Endothelial cell of hepatic sinusoid (primary cell): ENCODE measurements around the gene TUBA8.
"Not testable (repeated sequence)": the region's sequence is repeated elsewhere in the genome, so short reads cannot be mapped to it uniquely, and the experiment has no call there.

Experiments
- in situ Hi-C: cut with HindIII; loops from 2 replicates; pipeline ENCODE4 v1.10.0; 2017; ENCODE audit warnings: low sequenced_read_pairs

Gene TUBA8

DNA sequence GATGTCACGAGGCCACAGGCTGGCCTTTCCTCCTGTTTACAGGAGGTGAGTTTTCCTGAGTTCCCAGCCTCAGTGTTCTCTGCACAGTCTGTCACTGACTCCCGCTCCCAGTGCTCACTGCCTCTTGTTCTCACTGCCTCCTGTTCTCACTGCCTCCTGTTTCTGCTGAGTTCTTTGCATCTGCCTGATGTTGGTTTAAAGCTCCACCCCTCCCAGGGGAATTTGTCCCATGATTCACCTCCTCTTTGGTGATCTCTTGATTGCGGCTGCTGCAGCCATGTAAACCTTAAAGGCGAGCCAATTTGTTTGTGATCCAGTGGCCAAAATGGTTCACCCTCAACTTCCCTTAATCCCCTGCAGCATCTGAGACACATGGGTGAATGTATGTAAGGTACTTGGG, 6.0 kb upstream of the TUBA8 start:
- in situ Hi-C loops: no loop called here

DNA sequence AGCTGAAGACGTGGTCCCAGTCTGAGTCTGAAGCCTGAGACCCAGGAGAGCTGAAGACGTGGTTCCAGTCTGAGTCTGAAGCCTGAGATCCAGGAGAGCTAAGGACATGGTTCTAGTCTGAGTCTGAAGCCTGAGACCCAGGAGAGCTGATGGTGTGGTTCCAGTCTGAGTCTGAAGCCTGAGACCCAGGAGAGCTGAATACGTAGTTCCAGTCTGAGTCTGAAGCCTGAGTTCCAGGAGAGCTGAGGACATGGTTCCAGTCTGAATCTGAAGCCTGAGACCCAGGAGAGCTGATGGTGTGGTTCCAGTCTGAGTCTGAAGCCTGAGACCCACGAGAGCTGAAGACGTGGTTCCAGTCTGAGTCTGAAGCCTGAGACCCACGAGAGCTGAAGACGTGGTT, 4.6 kb upstream of the TUBA8 start:
- in situ Hi-C loops: not testable (repeated sequence)

DNA sequence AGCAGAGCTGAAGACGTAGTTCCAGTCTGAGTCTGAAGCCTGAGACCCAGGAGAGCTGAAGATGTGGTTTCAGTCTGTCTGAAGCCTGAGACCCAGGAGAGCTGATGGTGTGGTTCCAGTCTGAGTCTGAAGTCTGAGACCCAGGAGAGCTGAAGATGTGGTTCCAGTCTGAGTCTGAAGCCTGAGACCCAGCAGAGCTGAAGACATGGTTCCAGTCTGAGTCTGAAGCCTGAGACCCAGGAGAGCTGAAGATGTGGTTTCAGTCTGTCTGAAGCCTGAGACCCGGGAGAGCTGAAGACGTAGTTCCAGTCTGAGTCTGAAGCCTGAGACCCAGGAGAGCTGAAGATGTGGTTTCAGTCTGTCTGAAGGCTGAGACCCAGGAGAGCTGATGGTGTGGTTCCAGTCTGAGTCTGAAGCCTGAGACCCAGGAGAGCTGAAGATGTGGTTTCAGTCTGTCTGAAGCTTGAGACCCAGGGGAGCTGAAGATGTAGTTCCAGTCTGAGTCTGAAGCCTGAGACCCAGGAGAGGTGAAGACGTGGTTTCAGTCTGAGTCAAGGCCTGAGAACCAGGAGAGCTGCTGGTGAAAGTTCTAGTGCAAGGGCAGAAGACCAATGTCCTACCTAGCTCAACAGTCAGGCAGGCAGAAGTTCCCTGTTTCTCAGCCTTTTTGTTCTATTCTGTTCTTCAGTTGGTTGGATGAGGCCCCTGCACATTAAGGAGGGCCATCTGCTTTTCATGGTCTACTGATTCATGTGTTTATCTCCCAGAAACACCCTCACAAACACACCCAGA, 3.9 kb upstream of the TUBA8 start:
- in situ Hi-C loops: not testable (repeated sequence)

DNA sequence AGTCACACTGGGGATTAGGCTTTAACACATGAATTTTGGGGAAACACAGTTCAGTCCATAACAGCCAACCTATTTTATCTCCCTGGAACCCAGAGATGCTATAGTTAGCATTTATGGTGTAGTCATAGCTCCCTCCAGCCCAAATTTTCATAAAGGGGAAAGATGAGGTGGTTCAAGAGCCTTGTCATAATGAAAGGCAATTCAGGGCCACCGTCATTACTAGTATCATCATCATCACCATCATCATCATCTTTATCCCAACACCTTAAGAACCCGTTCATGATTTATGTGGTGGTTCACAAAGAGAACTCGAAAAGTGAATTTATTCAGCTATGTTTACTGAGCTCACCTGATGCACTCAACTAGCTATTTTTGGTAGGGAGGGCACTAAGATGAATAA, 2.4 kb upstream of the TUBA8 start:
- in situ Hi-C loops: no loop called here

DNA sequence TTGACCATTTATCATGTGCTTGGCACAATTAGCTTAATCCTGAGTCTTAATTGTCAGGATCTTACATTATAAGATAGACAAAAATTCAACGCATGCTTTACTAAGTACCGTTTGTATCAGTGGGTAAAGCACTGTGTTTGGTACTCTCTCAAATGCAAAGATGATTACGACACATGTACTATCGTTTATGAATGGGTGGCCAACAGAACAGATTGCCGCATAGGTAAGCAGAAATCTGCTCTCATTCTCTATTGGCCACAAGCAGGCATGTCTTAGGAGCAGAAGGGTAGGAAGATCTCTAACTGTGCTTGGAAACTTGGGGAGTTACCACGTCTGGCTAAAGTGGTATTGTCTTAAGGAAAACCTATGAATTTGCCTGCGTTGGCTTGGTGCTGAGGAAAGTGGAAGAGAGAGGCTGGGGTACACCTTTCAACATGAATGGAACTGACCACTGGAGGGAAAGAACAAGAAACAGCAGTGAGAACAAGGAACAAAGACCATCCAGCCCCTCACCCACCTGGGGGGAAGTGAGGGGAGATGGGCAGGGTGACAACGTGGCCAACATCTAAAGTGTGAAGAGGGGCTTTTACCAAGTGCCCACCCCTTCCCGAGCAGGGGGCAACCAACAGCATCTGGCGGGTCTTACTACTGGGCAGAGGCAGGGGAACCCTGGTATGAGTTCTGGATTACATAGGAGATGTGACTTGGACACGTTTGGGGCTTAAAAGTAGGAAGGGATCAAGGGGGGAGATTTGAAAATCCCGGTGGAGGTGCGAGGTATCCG, 1.0 kb upstream of the TUBA8 start:
- in situ Hi-C loops: no loop called here

DNA sequence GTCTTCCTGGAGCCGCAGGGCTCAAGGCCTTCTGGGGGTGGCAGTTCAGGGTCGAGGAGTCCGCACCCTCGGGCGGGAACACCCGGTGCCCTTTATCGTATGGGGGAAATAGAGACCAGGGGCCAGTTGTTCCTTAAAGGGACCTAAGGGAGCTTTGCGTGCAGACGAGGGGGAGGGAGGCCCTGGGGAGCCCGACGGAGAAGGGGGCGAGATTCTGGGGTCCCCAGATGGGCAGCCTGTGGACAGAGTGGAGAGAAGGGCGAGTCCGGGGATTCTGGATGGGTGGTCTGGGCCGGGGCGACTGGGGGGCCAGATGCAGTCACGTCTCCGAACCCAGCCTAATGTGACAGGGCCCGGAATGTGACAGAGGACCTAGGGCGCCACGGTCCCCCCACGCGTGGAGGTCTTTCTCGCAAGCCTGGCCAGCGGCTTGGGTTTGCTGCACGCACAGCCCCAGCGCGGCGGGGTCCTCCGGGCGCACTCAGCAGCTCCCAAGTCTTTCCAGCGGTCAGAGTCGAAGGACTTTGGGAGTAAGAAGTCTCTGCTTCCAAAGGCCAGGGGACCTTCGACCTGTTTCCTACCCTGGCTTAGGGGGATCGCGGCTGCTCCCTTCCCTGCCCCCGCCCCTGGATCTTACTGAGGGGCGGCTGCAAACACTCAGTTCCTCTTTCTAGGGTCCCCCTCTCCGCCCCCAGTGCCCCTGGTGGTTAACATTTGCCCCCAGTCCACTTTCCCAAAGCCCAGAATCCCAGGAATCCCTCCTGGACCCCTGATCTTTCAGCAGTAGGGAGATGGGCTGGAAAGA, 547 bp downstream of the TUBA8 start:
- in situ Hi-C loops: no loop called here

DNA sequence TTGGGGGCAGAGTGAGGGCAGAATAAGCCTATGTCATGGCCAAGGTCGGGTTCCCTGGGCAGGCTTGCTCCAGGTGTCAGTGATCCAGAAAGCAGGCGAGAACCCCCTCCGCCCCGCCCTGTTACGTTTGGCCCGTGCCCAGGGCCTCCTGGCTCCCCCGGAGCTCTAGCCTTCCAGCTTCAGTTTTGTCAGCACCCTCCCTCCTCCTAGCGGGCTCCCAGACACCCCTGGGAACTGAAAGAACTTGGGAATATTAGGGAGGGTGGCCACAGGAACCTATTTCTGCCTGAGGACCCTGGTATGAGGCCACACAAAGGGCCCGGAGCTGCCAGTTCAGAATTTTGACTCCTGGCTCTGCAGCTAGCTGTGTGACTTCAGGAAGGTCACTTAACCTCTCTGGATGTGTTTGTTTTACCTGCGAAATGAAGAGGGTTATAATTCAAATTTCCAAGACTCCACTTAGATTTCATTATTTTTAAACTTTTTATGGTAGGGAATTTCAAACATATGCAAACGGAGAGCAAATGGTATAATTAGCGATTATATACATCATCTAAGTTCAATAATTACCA, 1.2 kb downstream of the TUBA8 start:
- in situ Hi-C loops: no loop called here

DNA sequence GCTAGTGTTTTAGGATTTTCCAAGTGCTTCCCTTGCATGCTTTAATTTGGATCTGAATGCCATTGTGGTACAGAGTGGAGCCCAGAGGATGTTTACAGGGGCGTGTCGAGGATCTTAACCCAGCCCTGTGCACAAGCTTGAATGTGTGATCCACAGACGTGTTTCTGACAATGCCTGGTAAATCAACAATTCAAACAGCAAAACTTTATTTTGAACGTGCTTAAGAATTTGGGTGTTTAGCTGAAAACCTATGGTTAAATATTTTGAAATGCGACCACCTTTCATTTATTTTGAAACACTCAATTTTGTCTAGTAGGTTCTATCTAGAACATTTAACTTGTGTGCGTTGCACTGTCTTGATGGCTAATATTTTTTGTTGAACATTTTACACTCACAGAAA, 1.8 kb downstream of the TUBA8 start:
- in situ Hi-C loops: no loop called here

DNA sequence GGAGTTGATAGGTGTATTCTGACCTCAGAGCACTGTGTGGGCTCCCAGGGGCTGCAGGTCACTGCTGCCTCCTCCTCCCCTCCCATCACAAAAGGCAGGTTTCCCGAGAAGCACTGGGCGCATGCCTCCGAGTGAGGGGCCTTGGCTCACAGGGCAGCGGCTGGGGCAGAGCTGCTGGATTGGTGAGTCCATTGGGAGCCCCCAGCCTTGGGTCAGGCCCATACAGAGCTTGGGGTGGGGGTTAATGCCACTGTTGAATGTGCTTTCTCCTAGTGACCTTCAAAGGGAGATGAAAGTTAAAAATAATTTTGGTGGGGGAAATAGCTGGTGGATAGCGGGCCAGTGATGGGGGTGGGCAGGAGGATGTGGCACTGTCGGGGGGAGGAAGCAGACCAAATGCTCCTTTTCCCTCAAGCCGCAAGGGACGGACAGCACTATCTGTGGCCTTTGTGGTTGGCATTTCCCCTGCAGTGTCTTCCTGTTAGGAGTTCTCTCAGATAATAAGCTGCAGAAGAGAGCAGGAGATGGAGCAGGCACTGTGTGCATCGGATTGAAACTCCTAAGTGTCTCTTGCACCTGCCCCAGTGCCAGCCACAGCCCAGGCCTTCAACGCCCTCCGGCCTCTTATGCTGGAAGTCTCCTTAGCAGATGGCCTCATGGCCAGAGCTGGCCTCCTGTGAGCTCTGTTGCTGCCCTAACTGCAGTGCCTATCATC, 3.2 kb downstream of the TUBA8 start:
- in situ Hi-C loops: no loop called here

DNA sequence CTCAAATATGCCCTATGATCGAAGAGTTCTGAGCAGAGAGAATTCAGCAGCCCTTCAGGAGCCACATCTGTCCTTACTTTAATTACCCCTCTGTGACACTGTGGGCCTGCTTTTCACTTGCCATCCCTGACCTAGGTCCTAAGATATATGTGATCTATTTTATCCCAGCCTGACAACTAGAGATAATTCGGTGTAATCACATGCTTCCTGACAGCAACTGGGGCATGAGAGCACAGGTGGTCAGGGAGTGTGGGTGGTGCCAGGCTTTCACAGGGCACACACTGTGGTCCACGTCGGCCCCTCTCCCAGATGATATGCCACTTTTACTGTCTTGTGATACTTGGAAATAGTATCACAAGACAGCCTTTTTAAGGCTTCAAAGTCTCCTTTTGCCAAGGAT, 3.9 kb downstream of the TUBA8 start:
- in situ Hi-C loops: no loop called here

DNA sequence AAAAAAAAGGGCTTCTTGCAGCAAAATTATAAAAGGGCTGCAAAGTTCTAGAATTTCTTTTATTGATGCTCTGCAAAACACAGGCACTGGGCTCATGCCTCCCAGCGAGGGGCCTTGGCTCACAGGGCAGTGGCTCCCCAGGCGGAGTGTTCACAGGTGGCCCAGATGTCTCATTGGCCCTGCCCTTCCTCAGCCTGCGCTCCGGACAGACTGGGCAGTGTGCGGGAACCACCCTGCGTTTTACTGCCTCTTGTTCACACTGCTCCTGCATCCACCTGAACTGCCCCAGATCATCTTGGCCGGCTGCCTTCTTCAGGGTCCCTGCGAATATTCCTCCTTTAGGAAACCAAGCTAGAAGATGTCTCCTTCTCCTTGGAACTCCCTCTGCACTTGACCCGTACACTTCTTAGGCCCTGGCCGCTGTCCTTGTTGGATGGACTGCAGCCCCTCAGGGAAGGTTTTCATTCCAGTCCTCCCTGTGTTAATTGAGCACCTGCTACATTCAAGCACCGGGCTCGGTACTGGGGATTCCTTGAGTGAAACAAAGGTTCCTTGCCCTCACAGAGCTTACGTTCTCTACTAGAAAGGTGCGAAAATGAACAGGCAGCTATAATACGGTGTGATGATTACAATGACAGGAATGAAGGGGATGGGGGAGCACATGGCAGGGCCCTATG, 4.5 kb downstream of the TUBA8 start:
- in situ Hi-C loops: no loop called here

DNA sequence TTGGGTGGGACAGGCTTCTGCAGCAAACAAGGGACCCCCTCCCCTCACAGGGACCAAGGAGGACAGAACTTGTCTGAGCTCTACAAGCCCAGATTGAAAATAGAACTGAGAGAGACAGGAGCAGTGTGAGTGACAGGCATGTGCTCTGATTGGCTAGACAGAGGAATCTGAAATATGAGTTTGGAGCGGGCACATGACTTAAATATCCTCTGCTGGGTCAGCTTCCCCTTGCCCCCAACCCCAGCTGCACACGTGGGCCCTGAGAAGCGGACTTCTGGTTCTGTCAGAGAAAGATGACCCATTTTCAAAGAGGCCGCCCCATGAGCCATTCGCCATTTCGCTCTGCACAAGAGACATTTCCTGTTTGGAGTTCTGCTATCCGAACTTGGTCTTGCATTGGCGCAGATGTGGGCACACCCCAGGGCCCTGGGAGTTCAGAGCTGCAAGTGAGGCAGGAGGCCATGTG, 5.3 kb downstream of the TUBA8 start:
- in situ Hi-C loops: no loop called here

DNA sequence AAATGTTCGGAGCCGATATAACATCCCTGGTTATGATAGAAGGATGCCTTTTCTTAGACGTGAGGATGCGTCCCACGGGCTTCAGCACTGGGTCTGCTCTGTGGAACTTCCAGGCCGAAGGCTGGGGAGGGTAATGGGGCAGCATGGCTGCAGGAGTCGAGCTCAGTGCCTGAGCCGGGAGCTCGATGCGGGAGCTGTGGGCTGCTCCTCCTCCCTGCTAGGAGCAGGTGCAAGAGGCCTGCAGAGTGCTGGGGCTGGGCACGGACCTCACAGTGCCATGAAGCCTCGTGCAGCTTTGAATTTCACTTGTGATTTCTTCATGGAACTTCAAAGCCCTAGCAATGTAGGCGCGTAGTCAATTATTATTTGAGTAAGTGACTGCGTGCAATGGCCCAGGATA, 6.0 kb downstream of the TUBA8 start:
- in situ Hi-C loops: no loop called here

DNA sequence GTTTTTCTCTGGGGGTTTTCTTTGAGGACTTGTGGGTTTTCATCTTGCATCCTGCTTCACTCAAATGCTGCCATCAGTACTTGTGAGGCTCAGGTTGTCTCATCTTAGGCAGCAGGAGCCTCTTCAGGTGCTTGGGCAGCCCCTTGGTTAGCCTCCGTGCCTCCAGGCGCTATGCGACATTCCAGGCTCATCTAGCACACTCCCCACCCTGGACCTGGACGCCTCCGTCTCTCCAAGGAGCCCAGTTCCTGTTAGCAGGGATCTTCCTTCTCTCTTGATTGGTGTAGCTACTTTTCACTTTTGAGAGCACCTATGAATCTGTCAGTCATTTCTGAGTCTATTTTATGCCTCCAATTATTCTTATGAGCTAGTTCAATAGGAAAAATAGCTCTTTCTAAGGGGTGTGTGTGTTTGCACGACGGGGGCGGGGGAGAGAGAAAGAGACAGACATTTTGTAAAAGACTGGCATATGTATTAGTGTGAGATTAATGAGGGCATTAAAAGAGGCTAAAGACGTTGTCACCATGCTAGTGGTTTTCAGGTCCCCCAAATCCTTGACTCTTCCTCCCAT, 7.8 kb downstream of the TUBA8 start:
- in situ Hi-C loops: no loop called here

DNA sequence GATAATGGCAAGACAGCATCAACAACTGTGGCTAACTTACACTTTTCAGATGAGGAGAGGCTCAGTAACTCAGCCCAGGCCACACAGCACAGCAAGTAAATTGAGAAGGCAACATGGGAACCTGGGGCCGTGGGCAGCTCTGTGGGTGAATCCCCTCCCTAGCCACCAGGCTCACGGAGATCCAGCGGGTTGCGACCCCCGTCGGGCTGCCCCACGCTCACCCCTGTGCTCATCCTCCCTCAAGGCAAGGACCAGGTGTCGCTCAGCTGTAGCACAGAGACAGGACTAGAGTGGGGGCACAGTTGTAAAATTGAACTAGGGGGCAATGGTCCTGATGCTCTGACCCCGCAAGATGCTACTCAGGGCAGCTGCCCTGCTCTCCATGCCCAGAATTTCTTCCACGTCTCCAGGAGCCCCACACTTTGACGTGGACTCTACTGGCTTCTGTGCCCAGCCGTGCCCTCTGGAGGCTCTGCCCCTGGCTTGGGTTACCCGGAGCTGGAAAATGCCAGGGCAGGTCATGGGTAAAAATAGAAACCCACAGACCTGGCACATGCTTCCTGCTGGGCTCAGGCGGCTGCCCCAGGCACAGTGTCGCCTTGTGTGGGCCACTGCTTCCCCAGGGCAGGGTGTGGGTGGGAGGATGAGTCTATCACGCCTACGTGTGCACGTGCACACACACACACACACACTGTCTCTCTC, 9.0 kb downstream of the TUBA8 start:
- in situ Hi-C loops: no loop called here

DNA sequence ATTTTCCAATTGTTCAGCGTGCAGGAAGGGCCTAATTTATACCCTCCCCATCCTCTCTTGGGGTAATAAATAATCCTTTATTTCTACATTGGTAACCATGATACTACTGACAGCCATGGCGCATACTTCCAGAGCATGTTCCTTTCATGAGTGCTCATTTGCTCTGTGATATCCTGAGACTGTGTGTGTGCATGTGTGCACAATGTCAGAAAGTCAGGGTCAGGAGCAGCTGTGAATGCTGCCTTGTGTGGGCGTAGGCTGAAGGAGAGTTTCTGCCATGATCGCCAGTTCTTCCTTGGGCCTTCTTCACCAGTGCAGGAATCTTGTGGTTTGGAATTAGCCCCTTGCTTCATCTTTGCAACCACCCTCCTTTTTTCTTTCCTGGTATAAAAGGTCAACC, 10.2 kb downstream of the TUBA8 start:
- in situ Hi-C loops: no loop called here

DNA sequence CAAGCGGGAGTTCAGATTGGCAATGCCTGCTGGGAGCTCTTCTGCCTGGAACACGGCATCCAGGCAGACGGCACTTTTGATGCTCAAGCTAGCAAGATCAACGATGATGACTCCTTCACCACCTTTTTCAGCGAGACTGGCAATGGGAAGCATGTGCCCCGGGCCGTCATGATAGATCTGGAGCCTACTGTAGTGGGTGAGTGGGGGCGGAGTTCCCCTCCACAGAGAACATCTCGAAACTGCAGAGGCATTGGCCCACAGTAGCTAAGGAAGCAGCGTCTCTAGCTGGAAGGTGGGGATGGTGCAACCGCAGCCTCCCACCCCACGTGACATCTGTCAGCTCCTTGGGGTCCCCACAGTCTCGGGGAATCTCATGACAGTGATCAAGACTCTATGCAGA, 10.9 kb downstream of the TUBA8 start:
- in situ Hi-C loops: no loop called here

DNA sequence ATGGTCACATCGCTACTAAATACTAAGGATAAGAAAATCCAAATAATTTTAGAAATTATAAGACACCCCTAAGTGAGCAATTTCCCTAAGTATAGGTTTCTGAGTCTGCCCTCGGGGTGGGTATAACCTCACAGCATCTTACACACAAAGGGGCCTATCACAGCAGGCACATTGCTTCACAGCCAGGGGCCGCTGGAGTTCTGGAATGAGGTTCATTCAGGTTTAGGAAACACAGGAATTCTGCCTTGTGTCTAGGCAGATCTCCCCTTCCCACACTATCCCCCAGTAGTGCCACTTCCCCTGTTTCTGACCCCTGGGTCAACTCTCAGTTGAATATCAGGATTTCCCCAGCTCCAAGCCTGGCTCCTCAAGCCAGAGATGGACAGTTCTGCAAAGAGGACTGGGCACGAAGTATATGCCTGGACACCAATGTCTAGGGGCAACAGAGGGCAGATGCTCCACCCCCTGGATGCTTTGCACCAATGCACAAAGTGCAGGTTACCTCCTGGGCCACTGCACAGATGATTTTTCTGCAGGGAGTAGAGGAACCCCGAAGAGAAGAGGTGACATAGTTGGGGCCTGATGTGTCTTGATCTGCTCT, 11.4 kb downstream of the TUBA8 start:
- in situ Hi-C loops: no loop called here
